ENCODE results near the gene ZDHHC9.

DNA sequence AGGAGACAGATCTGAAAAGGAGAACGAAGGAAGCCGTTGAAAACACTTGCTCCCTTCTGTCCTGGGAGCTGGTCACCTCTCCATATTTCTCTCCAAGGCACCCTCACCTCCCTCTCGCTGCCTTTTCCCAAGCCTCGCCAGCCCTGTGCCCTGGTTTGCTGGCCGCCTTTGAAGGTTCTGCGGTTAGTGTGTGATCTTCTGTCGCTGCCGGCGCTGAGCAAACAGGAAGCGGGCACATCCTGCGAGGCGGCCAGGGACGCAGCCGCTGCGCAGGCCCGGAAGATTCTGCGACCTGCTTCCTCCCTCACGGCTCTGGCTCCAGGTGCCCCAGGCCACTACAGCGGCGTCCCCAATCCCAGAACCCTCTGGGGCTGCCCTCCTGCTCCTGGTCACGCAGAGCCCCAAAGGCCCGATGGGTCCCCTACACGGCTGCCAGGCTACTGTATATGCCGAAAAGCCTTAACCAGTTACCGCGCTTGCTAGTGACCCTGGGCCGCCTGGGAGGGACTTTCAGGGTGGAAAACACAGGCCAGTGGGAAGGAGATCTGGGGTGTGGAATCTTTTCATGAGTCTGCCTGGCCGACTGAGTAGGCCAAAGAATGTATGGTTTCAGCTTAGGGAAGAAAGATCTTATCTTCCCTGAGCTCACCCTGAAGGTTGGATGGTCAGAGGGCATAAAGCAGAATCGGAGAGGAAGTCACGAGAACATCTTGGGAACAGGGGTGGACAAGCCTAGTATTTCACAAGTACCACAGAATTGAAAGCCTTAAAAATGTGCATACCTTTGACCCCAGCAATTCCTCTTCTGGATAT, 66.3 kb downstream of the ZDHHC9 start:
- TF ChIP-seq EZH2 (IDR thresholded peaks at IDR 0.05; ENCODE audit: insufficient read depth, low read length), result no peak
- TF ChIP-seq, protein P1, sequence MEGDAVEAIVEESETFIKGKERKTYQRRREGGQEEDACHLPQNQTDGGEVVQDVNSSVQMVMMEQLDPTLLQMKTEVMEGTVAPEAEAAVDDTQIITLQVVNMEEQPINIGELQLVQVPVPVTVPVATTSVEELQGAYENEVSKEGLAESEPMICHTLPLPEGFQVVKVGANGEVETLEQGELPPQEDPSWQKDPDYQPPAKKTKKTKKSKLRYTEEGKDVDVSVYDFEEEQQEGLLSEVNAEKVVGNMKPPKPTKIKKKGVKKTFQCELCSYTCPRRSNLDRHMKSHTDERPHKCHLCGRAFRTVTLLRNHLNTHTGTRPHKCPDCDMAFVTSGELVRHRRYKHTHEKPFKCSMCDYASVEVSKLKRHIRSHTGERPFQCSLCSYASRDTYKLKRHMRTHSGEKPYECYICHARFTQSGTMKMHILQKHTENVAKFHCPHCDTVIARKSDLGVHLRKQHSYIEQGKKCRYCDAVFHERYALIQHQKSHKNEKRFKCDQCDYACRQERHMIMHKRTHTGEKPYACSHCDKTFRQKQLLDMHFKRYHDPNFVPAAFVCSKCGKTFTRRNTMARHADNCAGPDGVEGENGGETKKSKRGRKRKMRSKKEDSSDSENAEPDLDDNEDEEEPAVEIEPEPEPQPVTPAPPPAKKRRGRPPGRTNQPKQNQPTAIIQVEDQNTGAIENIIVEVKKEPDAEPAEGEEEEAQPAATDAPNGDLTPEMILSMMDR (IDR thresholded peaks at IDR 0.05; ENCODE audit: insufficient read depth, low read depth, low read length), result no peak

Data from astrocyte (in vitro differentiated cells and primary cell).